Measurements from ENCODE around the gene HIF3A.

HIF3A gene

DNA sequence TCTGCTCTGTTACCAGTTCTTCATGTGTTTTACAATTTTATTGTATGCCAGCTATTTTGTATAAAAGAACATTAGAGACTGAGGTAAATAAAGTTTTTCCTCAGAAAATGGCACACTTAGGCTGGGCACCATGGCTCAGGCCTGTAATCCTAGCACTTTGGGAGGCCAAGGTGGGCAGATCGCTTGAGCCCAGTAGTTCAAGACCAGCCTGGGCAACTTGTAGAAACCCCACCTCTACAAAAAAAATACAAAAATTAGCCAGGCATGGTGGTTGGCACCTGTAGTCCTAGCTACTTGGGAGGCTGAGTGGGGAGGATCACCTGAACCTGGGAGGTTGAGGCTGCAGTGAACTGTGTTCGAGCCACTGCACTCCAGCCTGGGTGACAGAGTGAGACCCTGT lies 84.5 kb downstream of the HIF3A start:
- no peak overlapping the region for H3K4me3 ChIP-seq (ENCODE audit: severe bottlenecking)
- H3K27ac ChIP-seq (ENCODE audit: poor library complexity, severe bottlenecking): no peak overlapping the region
- DNase-seq (ENCODE audit: low spot score) (no peak), ATAC-seq (ENCODE audit: low read depth) (no peak)
- peaks cover 91% of the 10 kb centered on the region for H3K36me3 ChIP-seq (ENCODE audit: low read depth)
- H3K9me3 ChIP-seq (ENCODE audit: severe bottlenecking): no peaks in the 10 kb centered on the region
- TF ChIP-seq, protein P1, sequence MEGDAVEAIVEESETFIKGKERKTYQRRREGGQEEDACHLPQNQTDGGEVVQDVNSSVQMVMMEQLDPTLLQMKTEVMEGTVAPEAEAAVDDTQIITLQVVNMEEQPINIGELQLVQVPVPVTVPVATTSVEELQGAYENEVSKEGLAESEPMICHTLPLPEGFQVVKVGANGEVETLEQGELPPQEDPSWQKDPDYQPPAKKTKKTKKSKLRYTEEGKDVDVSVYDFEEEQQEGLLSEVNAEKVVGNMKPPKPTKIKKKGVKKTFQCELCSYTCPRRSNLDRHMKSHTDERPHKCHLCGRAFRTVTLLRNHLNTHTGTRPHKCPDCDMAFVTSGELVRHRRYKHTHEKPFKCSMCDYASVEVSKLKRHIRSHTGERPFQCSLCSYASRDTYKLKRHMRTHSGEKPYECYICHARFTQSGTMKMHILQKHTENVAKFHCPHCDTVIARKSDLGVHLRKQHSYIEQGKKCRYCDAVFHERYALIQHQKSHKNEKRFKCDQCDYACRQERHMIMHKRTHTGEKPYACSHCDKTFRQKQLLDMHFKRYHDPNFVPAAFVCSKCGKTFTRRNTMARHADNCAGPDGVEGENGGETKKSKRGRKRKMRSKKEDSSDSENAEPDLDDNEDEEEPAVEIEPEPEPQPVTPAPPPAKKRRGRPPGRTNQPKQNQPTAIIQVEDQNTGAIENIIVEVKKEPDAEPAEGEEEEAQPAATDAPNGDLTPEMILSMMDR (IDR thresholded peaks at IDR 0.05; ENCODE audit: poor library complexity, severe bottlenecking): no peak
- H3K27me3 ChIP-seq (ENCODE audit: insufficient read depth, poor library complexity, severe bottlenecking): no peaks in the 10 kb centered on the region
- H3K4me1 ChIP-seq (ENCODE audit: insufficient read depth, poor library complexity, severe bottlenecking): no peaks in the 10 kb centered on the region

DNA sequence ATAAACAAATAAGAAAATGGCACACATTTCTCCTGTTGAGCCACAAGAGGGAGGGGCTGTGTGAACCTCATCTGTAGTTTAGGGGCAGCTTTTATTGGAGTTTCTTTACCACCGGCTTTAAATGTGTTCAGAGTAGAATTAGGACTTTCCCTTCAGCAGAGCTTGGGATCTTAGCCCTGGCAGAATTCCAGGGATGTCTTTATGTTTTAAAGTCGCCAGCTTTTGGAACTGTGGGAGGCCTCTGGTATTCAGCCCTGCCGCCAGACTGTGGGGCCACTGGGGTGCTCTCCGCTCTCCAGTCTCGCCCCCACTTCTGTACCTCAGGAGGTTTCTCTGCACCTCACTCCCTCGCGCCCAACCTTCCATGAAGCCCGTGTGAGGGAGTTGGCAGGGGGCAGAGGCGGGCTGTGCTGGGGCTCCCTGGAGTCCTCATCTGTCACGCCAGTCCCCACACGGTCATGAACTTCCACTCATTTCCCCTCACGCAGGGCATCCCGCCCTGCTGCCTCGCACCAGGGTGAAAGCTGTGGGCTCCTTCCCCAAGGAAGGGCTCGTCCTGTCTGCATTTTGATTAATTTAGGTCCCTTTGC lies 85.0 kb downstream of the HIF3A start:
- no peak for ATAC-seq (ENCODE audit: low read depth)
- TF ChIP-seq, protein P1 (IDR thresholded peaks at IDR 0.05; ENCODE audit: poor library complexity, severe bottlenecking): no peak

DNA sequence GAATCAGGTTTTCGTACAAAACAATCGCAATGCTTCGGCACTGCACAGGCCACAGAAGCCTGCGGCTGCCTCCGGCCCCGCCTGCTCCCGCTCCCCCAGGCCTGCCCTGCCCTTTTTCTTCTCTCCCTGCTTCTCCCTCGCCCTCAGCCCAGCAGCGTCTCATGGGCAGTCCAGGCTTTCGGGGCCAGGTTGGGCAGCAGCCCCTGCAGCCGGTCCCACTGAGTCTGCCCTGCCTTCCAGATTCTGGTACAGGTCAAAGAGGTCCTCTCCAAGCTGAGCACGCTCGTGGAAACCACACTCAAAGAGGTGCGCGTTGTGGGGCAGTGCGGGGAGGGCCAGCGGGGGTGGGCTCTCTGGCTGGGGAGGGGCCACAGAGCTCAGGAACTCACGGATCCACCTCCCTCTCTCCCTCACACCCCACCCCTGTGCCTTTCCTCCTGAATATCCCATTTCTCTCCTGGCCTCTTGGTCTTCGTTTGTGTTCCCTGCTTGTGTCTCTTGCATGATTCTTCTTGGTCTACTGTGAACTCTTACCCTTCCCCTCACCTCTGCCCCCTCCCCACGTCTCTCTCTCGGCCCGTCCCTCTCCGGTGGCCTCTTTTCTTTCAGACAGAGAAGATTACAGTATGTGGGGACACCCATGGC lies 86.5 kb downstream of the HIF3A start:
- peak; percentile 34 for DNase-seq (ENCODE audit: low spot score)
- no peaks in the 10 kb centered on the region for H3K4me1 ChIP-seq (ENCODE audit: insufficient read depth, poor library complexity, severe bottlenecking)
- peaks cover 91% of the 10 kb centered on the region for H3K36me3 ChIP-seq (ENCODE audit: low read depth)
- no peak for ATAC-seq (ENCODE audit: low read depth)
- no peaks in the 10 kb centered on the region for H3K27me3 ChIP-seq (ENCODE audit: insufficient read depth, poor library complexity, severe bottlenecking)
- H3K4me3 ChIP-seq (ENCODE audit: severe bottlenecking): no peak overlapping the region
- TF ChIP-seq, protein P1 (IDR thresholded peaks at IDR 0.05; ENCODE audit: poor library complexity, severe bottlenecking): no peak
- no peak overlapping the region for H3K27ac ChIP-seq (ENCODE audit: poor library complexity, severe bottlenecking)
- no peaks in the 10 kb centered on the region for H3K9me3 ChIP-seq (ENCODE audit: severe bottlenecking)

More for the DNA sequence above, 85.0 kb downstream of the HIF3A start:
- Histone ChIP-seq H3K36me3 (ENCODE audit: low read depth) (peaks cover 91% of the 10 kb centered on the region), H3K27ac (ENCODE audit: poor library complexity, severe bottlenecking) (no peak overlapping the region), H3K4me3 (ENCODE audit: severe bottlenecking) (no peak overlapping the region), H3K9me3 (ENCODE audit: severe bottlenecking) (no peaks in the 10 kb centered on the region), H3K4me1 (ENCODE audit: insufficient read depth, poor library complexity, severe bottlenecking) (no peaks in the 10 kb centered on the region), H3K27me3 (ENCODE audit: insufficient read depth, poor library complexity, severe bottlenecking) (no peaks in the 10 kb centered on the region)
- peak; percentile 23 for DNase-seq (ENCODE audit: low spot score)

DNA sequence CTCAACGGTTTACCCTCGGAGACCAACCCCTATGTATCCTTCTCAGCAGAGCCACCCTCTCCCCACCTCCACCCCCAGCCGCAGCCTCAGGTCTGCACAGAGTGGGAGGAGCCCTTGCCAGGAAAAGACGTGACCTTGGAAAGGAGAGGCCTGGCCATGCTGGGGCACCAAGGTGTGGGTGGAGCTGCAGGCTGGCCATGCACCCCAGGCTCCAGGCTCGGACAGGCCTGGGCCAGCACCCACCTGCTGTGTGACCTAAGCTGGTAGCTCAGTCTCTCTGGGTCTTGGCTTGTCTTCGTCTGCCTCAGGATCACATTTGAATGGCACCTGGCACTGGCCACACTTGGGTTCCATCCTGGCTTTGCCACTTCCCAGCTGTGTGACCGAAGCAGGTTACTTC lies 87.0 kb downstream of the HIF3A start:
- Histone ChIP-seq H3K27ac (ENCODE audit: poor library complexity, severe bottlenecking) (no peak overlapping the region), H3K27me3 (ENCODE audit: insufficient read depth, poor library complexity, severe bottlenecking) (no peaks in the 10 kb centered on the region), H3K36me3 (ENCODE audit: low read depth) (peaks cover 91% of the 10 kb centered on the region), H3K9me3 (ENCODE audit: severe bottlenecking) (no peaks in the 10 kb centered on the region), H3K4me1 (ENCODE audit: insufficient read depth, poor library complexity, severe bottlenecking) (no peaks in the 10 kb centered on the region), H3K4me3 (ENCODE audit: severe bottlenecking) (no peak overlapping the region)
- ATAC-seq (ENCODE audit: low read depth) (no peak), DNase-seq (ENCODE audit: low spot score) (peak; percentile 34)
- TF ChIP-seq, protein P1 (IDR thresholded peaks at IDR 0.05; ENCODE audit: poor library complexity, severe bottlenecking): no peak

DNA sequence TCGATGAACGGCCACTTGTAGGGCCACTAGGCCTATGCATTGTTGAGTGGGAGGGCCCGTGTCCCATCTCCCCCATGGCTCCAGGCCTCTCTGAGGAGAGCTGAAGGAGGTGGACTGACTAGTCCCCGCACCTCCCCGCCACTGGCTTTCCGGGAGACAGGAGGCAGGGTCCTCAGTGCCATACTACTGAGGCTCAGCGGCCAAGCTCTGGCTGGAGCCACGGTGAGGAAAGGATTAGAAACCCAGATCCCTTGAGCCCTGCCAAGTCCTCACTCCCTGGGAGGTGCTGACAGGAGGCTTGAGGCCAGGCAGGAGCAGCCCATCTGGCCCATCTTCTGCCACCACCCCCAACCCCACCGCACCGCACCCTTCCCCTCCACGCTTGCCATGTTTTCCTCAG lies 87.6 kb downstream of the HIF3A start:
- TF ChIP-seq, protein P1 (IDR thresholded peaks at IDR 0.05; ENCODE audit: poor library complexity, severe bottlenecking): no peak
- ATAC-seq (ENCODE audit: low read depth): no peak
- no peaks in the 10 kb centered on the region for H3K4me1 ChIP-seq (ENCODE audit: insufficient read depth, poor library complexity, severe bottlenecking)
- H3K9me3 ChIP-seq (ENCODE audit: severe bottlenecking): no peaks in the 10 kb centered on the region
- H3K27me3 ChIP-seq (ENCODE audit: insufficient read depth, poor library complexity, severe bottlenecking): no peaks in the 10 kb centered on the region
- H3K36me3 ChIP-seq (ENCODE audit: low read depth): peaks cover 91% of the 10 kb centered on the region
- H3K4me3 ChIP-seq (ENCODE audit: severe bottlenecking): no peak overlapping the region
- H3K27ac ChIP-seq (ENCODE audit: poor library complexity, severe bottlenecking): no peak overlapping the region
- peak; percentile 44 for DNase-seq (ENCODE audit: low spot score)
